Loucy (cell line): ENCODE data around the gene CCDC12.
A peak's percentile ranks its signal among the peaks of the same experiment; 100 is the strongest.

Experiments
- H2AFZ ChIP-seq: fragments of 200-600 bp; sonication (generic); 2 replicates; pipeline ENCODE4 v1.6.0; 2016; ENCODE audit warnings: antibody characterized with exemption, mild to moderate bottlenecking, low read length, moderate library complexity
- H3F3A ChIP-seq: fragments of 200-600 bp; 2 replicates; pipeline ENCODE4 v1.6.0; 2016; ENCODE audit warnings: antibody characterized with exemption, low read depth, mild to moderate bottlenecking
- H3K27me3 ChIP-seq: fragments of 200-600 bp; sonication (generic); 2 replicates; pipeline ENCODE4 v1.6.1; 2014; ENCODE audit warnings: low read length, mild to moderate bottlenecking; ENCODE audit not compliant: insufficient read depth, poor library complexity, severe bottlenecking
- H3K36me3 ChIP-seq: fragments of 200-600 bp; sonication (generic); 2 replicates; pipeline ENCODE4 v1.6.1; 2016; ENCODE audit warnings: low read length; ENCODE audit not compliant: insufficient read depth
- H3K4me1 ChIP-seq: fragments of 200-600 bp; sonication (generic); 2 replicates; pipeline ENCODE4 v1.5.1; 2014; ENCODE audit warnings: low read length, mild to moderate bottlenecking; ENCODE audit not compliant: insufficient read depth, poor library complexity, severe bottlenecking
- H3K4me2 ChIP-seq: fragments of 200-600 bp; sonication (generic); 2 replicates; pipeline ENCODE4 v1.6.0; 2014; ENCODE audit warnings: antibody characterized with exemption, low read length, low read depth, mild to moderate bottlenecking; ENCODE audit not compliant: poor library complexity, severe bottlenecking
- H3K4me3 ChIP-seq: fragments of 200-600 bp; sonication (generic); 2 replicates; pipeline ENCODE4 v1.5.1; 2014; ENCODE audit warnings: low read length, mild to moderate bottlenecking, mixed read lengths; ENCODE audit not compliant: poor library complexity, severe bottlenecking
- H3K79me2 ChIP-seq: fragments of 200-600 bp; sonication (generic); 2 replicates; pipeline ENCODE4 v1.6.1; 2014; ENCODE audit warnings: low read length; ENCODE audit not compliant: insufficient read depth
- H3K9ac ChIP-seq: fragments of 200-600 bp; sonication (generic); 2 replicates; pipeline ENCODE4 v1.6.0; 2014; ENCODE audit warnings: mild to moderate bottlenecking, low read depth, low read length, moderate library complexity; ENCODE audit not compliant: poor library complexity, severe bottlenecking
- H3K9me2 ChIP-seq: fragments of 200-600 bp; sonication (generic); replicated peaks from 2 replicates; pipeline ENCODE4 v1.6.1; 2016; ENCODE audit warnings: low read depth, low read length, mixed read lengths
- H3K9me3 ChIP-seq: fragments of 200-600 bp; sonication (generic); 2 replicates; pipeline ENCODE4 v1.6.1; 2014; ENCODE audit warnings: mild to moderate bottlenecking, antibody characterized with exemption, low read length, low read depth; ENCODE audit not compliant: insufficient read depth
- H4K20me1 ChIP-seq: fragments of 200-600 bp; sonication (generic); 2 replicates; pipeline ENCODE4 v1.6.0; 2014; ENCODE audit warnings: antibody characterized with exemption, low read length, mild to moderate bottlenecking; ENCODE audit not compliant: insufficient read depth, poor library complexity, severe bottlenecking
- EZH2phosphoT487 ChIP-seq: fragments of 200-600 bp; IDR thresholded peaks from 2 replicates; pipeline ENCODE4 v1.6.1; 2018; ENCODE audit warnings: antibody characterized with exemption, mild to moderate bottlenecking, moderate library complexity, borderline replicate concordance
- TF ChIP-seq, protein P1 (sequence below): fragments of 200-600 bp; sonication (generic); conservative IDR thresholded peaks from 2 replicates; pipeline ENCODE4 v1.5.1; 2014; ENCODE audit warnings: mild to moderate bottlenecking, antibody characterized with exemption, low read length

Gene CCDC12

DNA sequence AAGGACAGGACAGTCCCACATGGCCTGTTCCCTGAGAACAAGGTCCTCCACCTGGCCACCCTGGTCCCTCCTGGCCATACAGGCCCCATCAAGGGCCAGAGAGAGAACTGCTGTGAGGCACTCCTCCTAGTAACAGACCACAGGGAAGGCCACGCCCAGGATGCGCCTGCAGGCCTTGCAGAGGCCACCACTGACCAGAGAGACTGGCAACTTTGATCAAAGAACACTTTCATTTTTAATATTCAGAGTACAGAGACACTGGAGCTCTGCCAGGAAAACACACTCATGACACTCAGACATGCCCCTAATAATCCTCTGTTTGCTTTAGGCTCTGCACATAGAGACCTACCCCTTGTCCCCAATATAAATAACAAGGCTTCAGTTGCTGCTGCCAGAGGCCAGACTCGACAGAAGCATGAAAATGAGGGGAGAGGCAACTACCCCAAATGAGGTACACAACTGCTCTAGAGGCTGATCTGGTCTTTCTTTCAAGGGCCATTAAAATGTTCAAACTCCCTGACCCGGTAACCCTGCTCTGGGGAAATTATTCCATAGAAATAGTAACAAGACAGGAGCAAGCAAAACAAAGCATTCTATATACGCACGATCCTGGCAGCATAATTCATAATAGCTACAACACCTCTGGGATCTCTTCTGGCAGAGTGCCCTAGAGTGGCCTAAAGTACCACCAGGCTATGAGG lies 44.8 kb downstream of the CCDC12 start:
- peaks cover 20% of the 10 kb centered on the region for H3F3A ChIP-seq
- peaks cover 83% of the 10 kb centered on the region for H3K79me2 ChIP-seq
- H2AFZ ChIP-seq: no peak overlapping the region
- H3K4me1 ChIP-seq: peaks cover 76% of the 10 kb centered on the region
- no peaks in the 10 kb centered on the region for H3K9me2 ChIP-seq
- peak overlapping the region; percentile 60 for H3K4me3 ChIP-seq
- peak overlapping the region; percentile 79 for H3K4me2 ChIP-seq
- TF ChIP-seq EZH2phosphoT487: no peak
- peaks cover 38% of the 10 kb centered on the region for H3K36me3 ChIP-seq
- no peaks in the 10 kb centered on the region; the same call in 1 of the 2 replicates for H3K9me3 ChIP-seq
- peaks cover 3% of the 10 kb centered on the region for H4K20me1 ChIP-seq
- peak overlapping the region; percentile 73 for H3K9ac ChIP-seq
- H3K27me3 ChIP-seq: no peaks in the 10 kb centered on the region

- peaks cover 28% of the 10 kb centered on the region for H3F3A ChIP-seq
- peaks cover 31% of the 10 kb centered on the region for H3K36me3 ChIP-seq
- TF ChIP-seq EZH2phosphoT487: no peak
- TF ChIP-seq, protein P1, sequence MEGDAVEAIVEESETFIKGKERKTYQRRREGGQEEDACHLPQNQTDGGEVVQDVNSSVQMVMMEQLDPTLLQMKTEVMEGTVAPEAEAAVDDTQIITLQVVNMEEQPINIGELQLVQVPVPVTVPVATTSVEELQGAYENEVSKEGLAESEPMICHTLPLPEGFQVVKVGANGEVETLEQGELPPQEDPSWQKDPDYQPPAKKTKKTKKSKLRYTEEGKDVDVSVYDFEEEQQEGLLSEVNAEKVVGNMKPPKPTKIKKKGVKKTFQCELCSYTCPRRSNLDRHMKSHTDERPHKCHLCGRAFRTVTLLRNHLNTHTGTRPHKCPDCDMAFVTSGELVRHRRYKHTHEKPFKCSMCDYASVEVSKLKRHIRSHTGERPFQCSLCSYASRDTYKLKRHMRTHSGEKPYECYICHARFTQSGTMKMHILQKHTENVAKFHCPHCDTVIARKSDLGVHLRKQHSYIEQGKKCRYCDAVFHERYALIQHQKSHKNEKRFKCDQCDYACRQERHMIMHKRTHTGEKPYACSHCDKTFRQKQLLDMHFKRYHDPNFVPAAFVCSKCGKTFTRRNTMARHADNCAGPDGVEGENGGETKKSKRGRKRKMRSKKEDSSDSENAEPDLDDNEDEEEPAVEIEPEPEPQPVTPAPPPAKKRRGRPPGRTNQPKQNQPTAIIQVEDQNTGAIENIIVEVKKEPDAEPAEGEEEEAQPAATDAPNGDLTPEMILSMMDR: no peak
- peak overlapping the region; percentile 73 for H3K9ac ChIP-seq
- no peaks in the 10 kb centered on the region; the same call in 1 of the 2 replicates for H3K9me3 ChIP-seq
- no peak overlapping the region for H3K4me3 ChIP-seq
- H3K9me2 ChIP-seq: no peaks in the 10 kb centered on the region
- peak overlapping the region; percentile 79 for H3K4me2 ChIP-seq
- H3K4me1 ChIP-seq: peaks cover 84% of the 10 kb centered on the region
- H4K20me1 ChIP-seq: peaks cover 3% of the 10 kb centered on the region
- H2AFZ ChIP-seq: no peak overlapping the region
- peaks cover 78% of the 10 kb centered on the region for H3K79me2 ChIP-seq
- H3K27me3 ChIP-seq: no peaks in the 10 kb centered on the region
These were observed 45.6 kb downstream of the CCDC12 start for GRCh38 chr3:46930945-46931403.

DNA sequence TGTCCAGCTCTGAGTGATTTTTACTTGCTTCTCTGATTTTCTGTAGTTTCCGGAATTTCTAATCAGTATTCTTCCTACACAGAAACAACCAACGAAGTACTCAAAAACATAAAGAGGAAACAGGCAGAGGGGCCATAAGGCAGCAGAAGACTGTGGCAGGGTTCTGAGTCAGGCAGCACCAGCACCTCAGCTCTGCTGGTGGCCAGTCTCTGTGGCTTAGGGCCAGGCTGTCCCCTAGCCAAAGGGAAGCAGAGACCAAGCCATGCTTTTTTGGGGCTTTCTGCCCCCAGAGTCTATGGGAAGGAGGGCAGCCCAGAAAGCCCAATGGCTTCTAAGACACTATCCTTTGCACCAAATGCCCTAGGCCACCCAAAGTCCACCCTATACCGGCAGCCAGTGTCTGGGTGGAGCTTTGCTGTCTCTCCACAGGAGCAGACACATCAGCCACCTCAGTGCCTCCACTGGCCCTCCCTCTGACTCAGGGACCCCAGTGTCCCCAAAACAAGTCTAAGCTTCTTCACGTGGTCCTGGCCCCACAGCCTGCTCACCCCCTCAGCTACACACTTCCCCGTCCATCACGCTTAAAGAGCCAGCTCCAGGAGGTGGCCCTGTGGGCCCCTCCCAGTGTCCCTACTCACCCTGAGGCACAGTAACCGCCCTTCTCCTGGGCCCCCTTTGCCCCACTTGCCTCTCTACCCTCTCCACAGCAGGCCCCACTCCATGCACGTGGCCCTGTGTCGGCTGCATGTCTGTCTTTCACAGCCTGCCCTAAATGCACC lies 46.2 kb downstream of the CCDC12 start:
- Histone ChIP-seq H3K9me3 (no peaks in the 10 kb centered on the region; the same call in 1 of the 2 replicates), H3F3A (peaks cover 28% of the 10 kb centered on the region), H3K4me3 (no peak overlapping the region), H3K4me2 (peak overlapping the region; percentile 79), H3K36me3 (peaks cover 31% of the 10 kb centered on the region), H3K27me3 (no peaks in the 10 kb centered on the region), H3K79me2 (peaks cover 78% of the 10 kb centered on the region), H3K4me1 (peaks cover 90% of the 10 kb centered on the region), H3K9ac (peak overlapping the region; percentile 73), H3K9me2 (no peaks in the 10 kb centered on the region), H4K20me1 (no peaks in the 10 kb centered on the region), H2AFZ (no peak overlapping the region)
- no peak for TF ChIP-seq EZH2phosphoT487
- TF ChIP-seq, protein P1: no peak
